ENCODE measurements around the gene PYCR2.
A peak's percentile ranks its signal among the peaks of the same experiment; 100 is the strongest.
"Not testable (repeated sequence)": the region's sequence is repeated elsewhere in the genome, so short reads cannot be mapped to it uniquely, and the experiment has no call there.

Gene PYCR2

GRCh38 chr1:225941942-225942222 lies 17.8 kb upstream of the PYCR2 start:
- DNase-seq = no peak

- DNase-seq = no peak
These were observed 17.3 kb upstream of the PYCR2 start, which contains the start of gene LEFTY2 for GRCh38 chr1:225941187-225941941. TSS of gene LEFTY2 (minus strand) at chr1:225941220. CDS start at chr1:225941140, 80 bp downstream.

- DNase-seq = no peak
These were observed 16.5 kb upstream of the PYCR2 start for GRCh38 chr1:225940385-225941151.

GRCh38 chr1:225939939-225940310 lies 15.9 kb upstream of the PYCR2 start:
- not testable (repeated sequence) for DNase-seq

- DNase-seq = not testable (repeated sequence)
These were observed 15.3 kb upstream of the PYCR2 start for GRCh38 chr1:225939097-225939938.

- DNase-seq = no peak
These were observed 13.3 kb upstream of the PYCR2 start for GRCh38 chr1:225937048-225937968.

- DNase-seq = no peak
These were observed 12.5 kb upstream of the PYCR2 start for GRCh38 chr1:225936523-225936922.

GRCh38 chr1:225936086-225936485 lies 12.0 kb upstream of the PYCR2 start:
- not testable (repeated sequence) for DNase-seq

GRCh38 chr1:225934711-225935110 lies 10.7 kb upstream of the PYCR2 start:
- DNase-seq = no peak

GRCh38 chr1:225933072-225933471 lies 9.0 kb upstream of the PYCR2 start:
- DNase-seq = no peak

GRCh38 chr1:225931270-225932136 lies 7.5 kb upstream of the PYCR2 start:
- no peak for DNase-seq

- DNase-seq = no peak
These were observed 6.5 kb upstream of the PYCR2 start for GRCh38 chr1:225930566-225930965.

- not testable (repeated sequence) for DNase-seq
These were observed 5.4 kb upstream of the PYCR2 start for GRCh38 chr1:225929462-225929861.

GRCh38 chr1:225928186-225929175 lies 4.4 kb upstream of the PYCR2 start:
- DNase-seq = peak; percentile 16

- DNase-seq = peak; percentile 21
These were observed 2.6 kb upstream of the PYCR2 start for GRCh38 chr1:225926551-225927113.

- DNase-seq = no peak
These were observed 714 bp downstream of the PYCR2 start for GRCh38 chr1:225923381-225923691.

- DNase-seq = no peak
These were observed 2.0 kb downstream of the PYCR2 start for GRCh38 chr1:225921734-225922709.

GRCh38 chr1:225919906-225920305 lies 4.1 kb downstream of the PYCR2 start:
- peak; percentile 85 for DNase-seq

- no peak for DNase-seq
These were observed 5.8 kb downstream of the PYCR2 start for GRCh38 chr1:225918280-225918679.

Measured in MV-4-11 (cell line).